IPS-NIHi7 (cell line): ENCODE results near the gene WDFY4.

Source experiments
- DNase-seq: peaks from one replicate; pipeline ENCODE4 v3.0.0; 2012; ENCODE audit warnings: mixed read lengths; ENCODE audit errors: extremely low spot score

WDFY4 gene

GRCh38 chr10:49023752-49024151 lies 339.1 kb downstream of the WDFY4 start:
- no peak for DNase-seq

- DNase-seq = no peak
These were observed 339.8 kb downstream of the WDFY4 start for GRCh38 chr10:49024484-49024883.

GRCh38 chr10:49025347-49025983 lies 340.8 kb downstream of the WDFY4 start:
- no peak for DNase-seq

GRCh38 chr10:49028639-49029038 lies 344.0 kb downstream of the WDFY4 start:
- no peak for DNase-seq

- no peak for DNase-seq
These were observed 345.0 kb downstream of the WDFY4 start for GRCh38 chr10:49029666-49030065.
